GM18519 (cell line): ENCODE measurements around the gene LCN15.
"Not testable (repeated sequence)": the region's sequence is repeated elsewhere in the genome, so short reads cannot be mapped to it uniquely, and the experiment has no call there.

Experiments used
- ATAC-seq: cut with Tn5 transposase; IDR thresholded peaks from one replicate; pipeline ENCODE4 v1.9.1; 2021; ENCODE audit warnings: mild to moderate bottlenecking, moderate library complexity; ENCODE audit not compliant: unreplicated experiment, low FRiP score

The LCN15 gene

GRCh38 chr9:136776947-136777346 lies 12.6 kb upstream of the LCN15 start:
- ATAC-seq = no peak

GRCh38 chr9:136775191-136775590 lies 10.9 kb upstream of the LCN15 start:
- no peak for ATAC-seq

- no peak for ATAC-seq
Measured at GRCh38 chr9:136774416-136775045, 10.2 kb upstream of the LCN15 start.

GRCh38 chr9:136773386-136774044 lies 9.2 kb upstream of the LCN15 start:
- ATAC-seq = no peak

- ATAC-seq = no peak
Measured at GRCh38 chr9:136771907-136772415, 7.6 kb upstream of the LCN15 start.

- no peak for ATAC-seq
Measured at GRCh38 chr9:136769710-136770191, 5.4 kb upstream of the LCN15 start.

GRCh38 chr9:136766410-136767120 lies 2.2 kb upstream of the LCN15 start:
- not testable (repeated sequence) for ATAC-seq

- not testable (repeated sequence) for ATAC-seq
Measured at GRCh38 chr9:136765745-136766409, 1.6 kb upstream of the LCN15 start.

- ATAC-seq = no peak
Measured at GRCh38 chr9:136765041-136765440, 723 bp upstream of the LCN15 start.

- no peak for ATAC-seq
Measured at GRCh38 chr9:136763649-136764035, 676 bp downstream of the LCN15 start.

- no peak for ATAC-seq
Measured at GRCh38 chr9:136762915-136763648, 1.2 kb downstream of the LCN15 start.

GRCh38 chr9:136762221-136762691 lies 2.1 kb downstream of the LCN15 start:
- no peak for ATAC-seq

- no peak for ATAC-seq
Measured at GRCh38 chr9:136761545-136761981, 2.8 kb downstream of the LCN15 start.

GRCh38 chr9:136760834-136761544 lies 3.3 kb downstream of the LCN15 start:
- ATAC-seq = not testable (repeated sequence)

GRCh38 chr9:136760424-136760823 lies 3.9 kb downstream of the LCN15 start:
- no peak for ATAC-seq

GRCh38 chr9:136759436-136760325 lies 4.6 kb downstream of the LCN15 start:
- no peak for ATAC-seq

- no peak for ATAC-seq
Measured at GRCh38 chr9:136759001-136759400, 5.3 kb downstream of the LCN15 start.

GRCh38 chr9:136757751-136758140 lies 6.6 kb downstream of the LCN15 start:
- ATAC-seq = no peak
